ENCODE measurements around the gene ORC3. TPM values are rescaled to one million over a fixed set of nuclear protein-coding genes. Genes with fewer than 3 reads are reported as not detected.
A peak's percentile ranks its signal among the peaks of the same experiment; 100 is the strongest.
"Not testable (repeated sequence)": the region's sequence is repeated elsewhere in the genome, so short reads cannot be mapped to it uniquely, and the experiment has no call there.

The ORC3 gene
- total RNA-seq, 2 donors from 2014 or later = 14.3 to 14.4 TPM

GRCh38 chr6:87708581-87709427 lies 118.9 kb downstream of the ORC3 start:
- not testable (repeated sequence) for H3K9me3 ChIP-seq (ENCODE audit: control insufficient read depth, low read length, poor library complexity, severe bottlenecking); H3K27ac Mint-ChIP-seq; ATAC-seq; H3K4me3 Mint-ChIP-seq; DNase-seq; H3K4me1 Mint-ChIP-seq; H3K36me3 Mint-ChIP-seq (ENCODE audit: low read depth); H3K27me3 Mint-ChIP-seq

GRCh38 chr6:87710090-87710489 lies 120.2 kb downstream of the ORC3 start:
- Mint-ChIP-seq H3K4me3 (no peak overlapping the region), H3K27me3 (no peaks in the 10 kb centered on the region), H3K36me3 (ENCODE audit: low read depth) (peaks cover 3% of the 10 kb centered on the region), H3K27ac (no peak overlapping the region), H3K4me1 (peaks cover 7% of the 10 kb centered on the region)
- H3K9me3 ChIP-seq (ENCODE audit: control insufficient read depth, low read length, poor library complexity, severe bottlenecking) = no peaks in the 10 kb centered on the region
- DNase-seq = no peak
- no peak for ATAC-seq

GRCh38 chr6:87712713-87713112 lies 122.8 kb downstream of the ORC3 start:
- not testable (repeated sequence) for ATAC-seq; H3K27ac Mint-ChIP-seq; H3K4me3 Mint-ChIP-seq; H3K4me1 Mint-ChIP-seq; H3K36me3 Mint-ChIP-seq (ENCODE audit: low read depth); DNase-seq; H3K9me3 ChIP-seq (ENCODE audit: control insufficient read depth, low read length, poor library complexity, severe bottlenecking); H3K27me3 Mint-ChIP-seq

- Mint-ChIP-seq H3K36me3 (ENCODE audit: low read depth) (peaks cover 3% of the 10 kb centered on the region), H3K4me3 (no peak overlapping the region), H3K27me3 (no peaks in the 10 kb centered on the region), H3K4me1 (peaks cover 13% of the 10 kb centered on the region), H3K27ac (peak overlapping the region; percentile 4)
- ATAC-seq (peak; percentile 33), DNase-seq (no peak)
- no peaks in the 10 kb centered on the region for H3K9me3 ChIP-seq (ENCODE audit: control insufficient read depth, low read length, poor library complexity, severe bottlenecking)
Observed at GRCh38 chr6:87714093-87714842, 124.3 kb downstream of the ORC3 start.

Other genes with a start within 250 kb of the ORC3 start
- gene C6orf163, start 245.3 kb upstream of the ORC3 start, total RNA-seq = 1 to 10 TPM; 1.8 to 2.4 TPM
- gene CFAP206, start 182.2 kb upstream of the ORC3 start, total RNA-seq = under 1 TPM in 1 of 2 donors, not detected in 1; 0.30 TPM
- gene SLC35A1, start 117.2 kb upstream of the ORC3 start, total RNA-seq = 10 to 100 TPM in 1 of 2 donors, 1 to 10 TPM in 1; 9.7 to 10.2 TPM
- 10 to 100 TPM; 22.8 to 26.6 TPM for gene RARS2, start 148 bp upstream of the ORC3 start, total RNA-seq
- gene AKIRIN2, start 112.1 kb downstream of the ORC3 start, total RNA-seq = 100 to 1,000 TPM; 114 to 128 TPM